Nephron (organoid): Measurements from ENCODE around the gene KLF11.

Experiments
- H3K27ac Mint-ChIP-seq, 3 experiments: 2 replicates each; pipeline ENCODE4 v1.8.0; 2020; ENCODE audit warnings: mixed read lengths in 3 of 3, mild to moderate bottlenecking in 2 of 3, moderate library complexity in 1 of 3
- H3K27me3 Mint-ChIP-seq: 2 replicates; pipeline ENCODE4 v1.8.0; 2021; ENCODE audit warnings: low read depth, mild to moderate bottlenecking, moderate library complexity, mixed read lengths
- H3K36me3 Mint-ChIP-seq: 2 replicates; pipeline ENCODE4 v1.8.0; 2020; ENCODE audit warnings: low read depth, mixed read lengths
- H3K4me1 Mint-ChIP-seq: 2 replicates; pipeline ENCODE4 v1.8.0; 2020; ENCODE audit warnings: mixed read lengths
- H3K4me3 Mint-ChIP-seq, 3 experiments: 2 replicates each; pipeline ENCODE4 v1.8.0; 2020; ENCODE audit warnings: mild to moderate bottlenecking in 3 of 3, mixed read lengths in 3 of 3, moderate library complexity in 2 of 3
- H3K9me3 Mint-ChIP-seq: 2 replicates; pipeline ENCODE4 v1.8.0; 2020; ENCODE audit warnings: mixed read lengths
- CTCF ChIP-seq, 3 experiments: fragments of 200-600 bp; sonication (generic); IDR thresholded peaks; one replicate each; pipeline ENCODE4 v1.5.0; 2021; ENCODE audit warnings: antibody characterized with exemption in 3 of 3; ENCODE audit not compliant: unreplicated experiment in 3 of 3

The KLF11 gene

GRCh38 chr2:10043256-10043905 is at the start of gene KLF11:
TSS of gene KLF11 (plus strand) at chr2:10043550. CDS start at chr2:10043717, 167 bp downstream.
- H3K27me3 Mint-ChIP-seq: peaks cover 4% of the 10 kb centered on the region
- H3K4me3 Mint-ChIP-seq: peak within 1 kb of the TSS; percentile 89 to 96 (median 94)
- TF ChIP-seq CTCF (IDR thresholded peaks at IDR 0.05; ENCODE audit: unreplicated experiment in 3 of 3): no peak
- peaks cover 31% of the 10 kb centered on the region for H3K4me1 Mint-ChIP-seq
- H3K9me3 Mint-ChIP-seq: no peaks in the 10 kb centered on the region
- H3K27ac Mint-ChIP-seq: peak within 1 kb of the TSS; percentile 99 to 100 (median 99)
- H3K36me3 Mint-ChIP-seq: peaks cover 13% of the 10 kb centered on the region

GRCh38 chr2:9994462-9994861 is 48.9 kb upstream of the KLF11 start:
- Mint-ChIP-seq H3K4me1 (peaks cover 37% of the 10 kb centered on the region), H3K27ac (no peak overlapping the region), H3K9me3 (no peaks in the 10 kb centered on the region), H3K27me3 (peaks cover 13% of the 10 kb centered on the region), H3K4me3 (no peak overlapping the region), H3K36me3 (peaks cover 6% of the 10 kb centered on the region)
- no peak for TF ChIP-seq CTCF (IDR thresholded peaks at IDR 0.05; ENCODE audit: unreplicated experiment in 3 of 3)

- Mint-ChIP-seq H3K27ac (no peak overlapping the region), H3K4me3 (no peak overlapping the region), H3K9me3 (no peaks in the 10 kb centered on the region), H3K36me3 (peaks cover 6% of the 10 kb centered on the region), H3K27me3 (peaks cover 16% of the 10 kb centered on the region), H3K4me1 (peaks cover 37% of the 10 kb centered on the region)
- TF ChIP-seq CTCF (IDR thresholded peaks at IDR 0.05; ENCODE audit: unreplicated experiment in 3 of 3): no peak
These were observed 48.3 kb upstream of the KLF11 start for GRCh38 chr2:9995059-9995458.

GRCh38 chr2:9996321-9996720 is 47.0 kb upstream of the KLF11 start:
- H3K4me1 Mint-ChIP-seq: peaks cover 30% of the 10 kb centered on the region
- H3K4me3 Mint-ChIP-seq: no peak overlapping the region
- no peak for TF ChIP-seq CTCF (IDR thresholded peaks at IDR 0.05; ENCODE audit: unreplicated experiment in 3 of 3)
- peaks cover 16% of the 10 kb centered on the region for H3K27me3 Mint-ChIP-seq
- peaks cover 6% of the 10 kb centered on the region for H3K36me3 Mint-ChIP-seq
- no peak overlapping the region for H3K27ac Mint-ChIP-seq
- H3K9me3 Mint-ChIP-seq: no peaks in the 10 kb centered on the region

GRCh38 chr2:9997936-9998335 is 45.4 kb upstream of the KLF11 start:
- TF ChIP-seq CTCF (IDR thresholded peaks at IDR 0.05; ENCODE audit: unreplicated experiment in 3 of 3): no peak
- Mint-ChIP-seq H3K27me3 (peaks cover 12% of the 10 kb centered on the region), H3K27ac (no peak overlapping the region), H3K4me1 (peaks cover 19% of the 10 kb centered on the region), H3K36me3 (peaks cover 6% of the 10 kb centered on the region), H3K9me3 (no peaks in the 10 kb centered on the region), H3K4me3 (no peak overlapping the region)
